PC-3 (cell line): ENCODE results near the gene KIAA1614. TPM values are rescaled to one million over a fixed set of nuclear protein-coding genes. Genes with fewer than 3 reads are reported as not detected.
A peak's percentile ranks its signal among the peaks of the same experiment; 100 is the strongest.

ENCODE experiments used
- ATAC-seq: fragments of 200-7000 bp; cut with Tn5 transposase; 2 replicates; pipeline ENCODE4 v1.9.1; 2020; ENCODE audit warnings: mild to moderate bottlenecking, moderate library complexity
- BruUV-seq: library from RNA; stranded (reverse); fragments of 400-500 nt; replicated peaks from 2 replicates; lab custom pipeline; 2021; lab: Mats Ljungman, UMichigan
- CTCF ChIA-PET: fragments of 300-600 bp; sonication (Branson Sonifier 250); formaldehyde crosslinking; loops from one replicate; lab custom pipeline; 2022; ENCODE audit warnings: antibody characterized with exemption; lab: Charles Lee
- POLR2A ChIA-PET: fragments of 300-600 bp; sonication (Branson Sonifier 250); formaldehyde crosslinking; loops from one replicate; lab custom pipeline; 2022; ENCODE audit warnings: antibody characterized with exemption; ENCODE audit not compliant: unreplicated experiment; lab: Charles Lee
- DNase-seq: peaks from one replicate; pipeline ENCODE4 v3.0.0-alpha.2; 2015
- H2AFZ ChIP-seq: fragments of 300-600 bp; sonication (generic); 2 replicates; pipeline ENCODE4 v1.6.0; 2016; ENCODE audit warnings: antibody characterized with exemption, low read length
- H3F3A ChIP-seq: fragments of 300-600 bp; sonication (generic); one replicate; pipeline ENCODE4 v1.6.0; 2017; ENCODE audit warnings: antibody characterized with exemption, low read length, control low read depth, mild to moderate bottlenecking; ENCODE audit not compliant: unreplicated experiment
- H3K27ac ChIP-seq: fragments of 300-600 bp; sonication (generic); 2 replicates; pipeline ENCODE4 v1.5.1; 2016; ENCODE audit warnings: mild to moderate bottlenecking, low read length
- H3K27me3 ChIP-seq: fragments of 300-600 bp; sonication (generic); 2 replicates; pipeline ENCODE4 v1.6.1; 2016; ENCODE audit warnings: low read length, mixed read lengths
- H3K36me3 ChIP-seq: fragments of 300-600 bp; sonication (generic); 2 replicates; pipeline ENCODE4 v1.6.1; 2016; ENCODE audit warnings: low read depth, mixed run types, low read length, mixed read lengths
- H3K4me1 ChIP-seq: fragments of 300-600 bp; sonication (generic); 2 replicates; pipeline ENCODE4 v1.5.1; 2016; ENCODE audit warnings: low read length; ENCODE audit not compliant: insufficient read depth
- H3K4me2 ChIP-seq: fragments of 300-600 bp; sonication (generic); 2 replicates; pipeline ENCODE4 v1.6.0; 2016; ENCODE audit warnings: low read length
- H3K4me3 ChIP-seq: fragments of 300-600 bp; sonication (generic); 2 replicates; pipeline ENCODE4 v1.5.1; 2016; ENCODE audit warnings: mild to moderate bottlenecking, low read length, mixed read lengths
- H3K79me2 ChIP-seq: fragments of 300-600 bp; sonication (generic); 2 replicates; pipeline ENCODE4 v1.6.1; 2017; ENCODE audit warnings: low read length, mixed read lengths
- H3K9ac ChIP-seq: fragments of 300-600 bp; sonication (generic); 2 replicates; pipeline ENCODE4 v1.6.0; 2016; ENCODE audit warnings: mild to moderate bottlenecking, low read length
- H3K9me2 ChIP-seq: fragments of 300-600 bp; sonication (generic); replicated peaks from 2 replicates; pipeline ENCODE4 v1.6.1; 2016; ENCODE audit warnings: mixed run types, low read length, mixed read lengths
- H3K9me3 ChIP-seq: fragments of 300-600 bp; sonication (generic); 2 replicates; pipeline ENCODE4 v1.6.1; 2016; ENCODE audit warnings: low read length, mixed read lengths
- H4K20me1 ChIP-seq: fragments of 300-600 bp; sonication (generic); 2 replicates; pipeline ENCODE4 v1.6.1; 2016; ENCODE audit warnings: low read length, mixed read lengths
- EZH2 ChIP-seq: fragments of 300-600 bp; sonication (generic); IDR thresholded peaks from one replicate; pipeline ENCODE4 v1.6.1; 2017; ENCODE audit warnings: antibody characterized with exemption, mild to moderate bottlenecking, low read length; ENCODE audit not compliant: unreplicated experiment
- EZH2phosphoT487 ChIP-seq: fragments of 300-600 bp; sonication (generic); IDR thresholded peaks from 2 replicates; pipeline ENCODE4 v1.6.1; 2018; ENCODE audit warnings: mild to moderate bottlenecking, antibody characterized with exemption, low read length, borderline replicate concordance
- intact Hi-C: fragments of 100-400 bp; cut with micrococcal nuclease; formaldehyde crosslinking; loops from 2 replicates; pipeline ENCODE4 v1.9.0; 2023
- total RNA-seq: library from RNA; depleted of rRNA; stranded (reverse); fragments of >200 nt; gene quantifications from 2 replicates; pipeline ENCODE4 v1.2.3, GENCODE V29; 2014
- TF ChIP-seq, protein P1 (sequence below): fragments of 300-600 bp; sonication (generic); conservative IDR thresholded peaks from 2 replicates; pipeline ENCODE4 v1.5.1; 2017; ENCODE audit warnings: antibody characterized with exemption, low read depth, mild to moderate bottlenecking, low read length

The KIAA1614 gene
- total RNA-seq, 1 experiment from 2014 or later = not detected

- CTCF ChIA-PET = no interaction called here
- DNase-seq (no peak), ATAC-seq (no peak)
- Histone ChIP-seq H3K9ac (no peak overlapping the region), H3K27ac (no peak overlapping the region), H3K4me2 (no peak overlapping the region), H3K4me3 (no peak overlapping the region), H3K9me2 (no peaks in the 10 kb centered on the region), H3K36me3 (no peaks in the 10 kb centered on the region), H3K27me3 (no peaks in the 10 kb centered on the region), H2AFZ (no peak overlapping the region), H3K4me1 (peaks cover 14% of the 10 kb centered on the region), H3K9me3 (no peaks in the 10 kb centered on the region), H3K79me2 (no peaks in the 10 kb centered on the region), H4K20me1 (no peaks in the 10 kb centered on the region), H3F3A (no peaks in the 10 kb centered on the region)
- POLR2A ChIA-PET = no interaction called here
- intact Hi-C loops = loop anchor here (10.0 kb wide), 1 partner anchor 213 kb away; no protein-coding TSS in a partner anchor
- TF ChIP-seq, protein P1, sequence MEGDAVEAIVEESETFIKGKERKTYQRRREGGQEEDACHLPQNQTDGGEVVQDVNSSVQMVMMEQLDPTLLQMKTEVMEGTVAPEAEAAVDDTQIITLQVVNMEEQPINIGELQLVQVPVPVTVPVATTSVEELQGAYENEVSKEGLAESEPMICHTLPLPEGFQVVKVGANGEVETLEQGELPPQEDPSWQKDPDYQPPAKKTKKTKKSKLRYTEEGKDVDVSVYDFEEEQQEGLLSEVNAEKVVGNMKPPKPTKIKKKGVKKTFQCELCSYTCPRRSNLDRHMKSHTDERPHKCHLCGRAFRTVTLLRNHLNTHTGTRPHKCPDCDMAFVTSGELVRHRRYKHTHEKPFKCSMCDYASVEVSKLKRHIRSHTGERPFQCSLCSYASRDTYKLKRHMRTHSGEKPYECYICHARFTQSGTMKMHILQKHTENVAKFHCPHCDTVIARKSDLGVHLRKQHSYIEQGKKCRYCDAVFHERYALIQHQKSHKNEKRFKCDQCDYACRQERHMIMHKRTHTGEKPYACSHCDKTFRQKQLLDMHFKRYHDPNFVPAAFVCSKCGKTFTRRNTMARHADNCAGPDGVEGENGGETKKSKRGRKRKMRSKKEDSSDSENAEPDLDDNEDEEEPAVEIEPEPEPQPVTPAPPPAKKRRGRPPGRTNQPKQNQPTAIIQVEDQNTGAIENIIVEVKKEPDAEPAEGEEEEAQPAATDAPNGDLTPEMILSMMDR = no peak
- no peak for TF ChIP-seq EZH2
- TF ChIP-seq EZH2phosphoT487 = no peak
- BruUV-seq = no TSS peak
Measured at GRCh38 chr1:180951836-180952656, 39.3 kb downstream of the KIAA1614 start.

- Histone ChIP-seq H3K27ac (no peak overlapping the region), H4K20me1 (no peaks in the 10 kb centered on the region), H3K79me2 (no peaks in the 10 kb centered on the region), H3F3A (no peaks in the 10 kb centered on the region), H3K4me3 (no peak overlapping the region), H3K36me3 (no peaks in the 10 kb centered on the region), H3K9me2 (no peaks in the 10 kb centered on the region), H3K4me1 (peaks cover 14% of the 10 kb centered on the region), H3K9ac (no peak overlapping the region), H3K27me3 (no peaks in the 10 kb centered on the region), H3K4me2 (no peak overlapping the region), H3K9me3 (no peaks in the 10 kb centered on the region), H2AFZ (no peak overlapping the region)
- POLR2A ChIA-PET = no interaction called here
- CTCF ChIA-PET = no interaction called here
- DNase-seq = no peak
- no peak for ATAC-seq
- TF ChIP-seq EZH2 = no peak
- BruUV-seq = no TSS peak
- intact Hi-C loops = loop anchor here (10.0 kb wide), 1 partner anchor 212 kb away; no protein-coding TSS in a partner anchor
Measured at GRCh38 chr1:180952657-180953013, 39.9 kb downstream of the KIAA1614 start.

GRCh38 chr1:180953291-180954004, 40.8 kb downstream of the KIAA1614 start:
- peak overlapping the region; percentile 83 for H3K4me2 ChIP-seq
- peak; percentile 33 for DNase-seq
- ChIA-PET CTCF (no interaction called here), POLR2A (interaction anchor here (0.6 kb wide), 1 partner anchor 138 kb away, joined by 4 read pairs; no protein-coding TSS in a partner anchor)
- H3K27ac ChIP-seq = peak overlapping the region; percentile 30
- H3K9me3 ChIP-seq = no peaks in the 10 kb centered on the region
- peak overlapping the region; percentile 63 for H3K4me3 ChIP-seq
- TF ChIP-seq, protein P1 = no peak
- TF ChIP-seq EZH2phosphoT487 = no peak
- TF ChIP-seq EZH2 = no peak
- H3K4me1 ChIP-seq = peaks cover 14% of the 10 kb centered on the region
- BruUV-seq = no TSS peak
- no peaks in the 10 kb centered on the region for H4K20me1 ChIP-seq
- H2AFZ ChIP-seq = peak overlapping the region; percentile 76
- H3K27me3 ChIP-seq = no peaks in the 10 kb centered on the region
- peak; percentile 17 for ATAC-seq
- H3K9ac ChIP-seq = peak overlapping the region; percentile 77
- H3F3A ChIP-seq = no peaks in the 10 kb centered on the region
- intact Hi-C loops = loop anchor here (10.0 kb wide), 1 partner anchor 211 kb away; no protein-coding TSS in a partner anchor
- no peaks in the 10 kb centered on the region for H3K79me2 ChIP-seq
- H3K9me2 ChIP-seq = no peaks in the 10 kb centered on the region
- no peaks in the 10 kb centered on the region for H3K36me3 ChIP-seq
